Measurements from ENCODE around the gene ZBP1.
"Not testable (repeated sequence)": the region's sequence is repeated elsewhere in the genome, so short reads cannot be mapped to it uniquely, and the experiment has no call there.

The ZBP1 gene

DNA sequence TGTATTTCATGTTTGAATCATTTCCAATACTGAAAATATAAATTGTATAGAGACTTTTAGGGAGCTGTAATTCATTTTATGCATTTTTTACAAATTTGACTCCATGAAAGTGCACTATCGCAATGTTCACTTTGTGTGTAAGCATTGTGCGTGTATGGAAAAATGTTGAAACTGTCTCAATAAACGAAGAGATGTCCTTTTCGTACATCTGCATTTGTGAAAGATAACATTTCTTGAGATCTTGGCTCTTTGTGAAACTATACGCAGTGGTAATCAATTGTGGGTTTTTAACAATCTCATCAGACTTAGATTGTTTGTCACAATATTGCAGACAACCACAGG is 18.6 kb upstream of the ZBP1 start:
- no peak for DNase-seq

- DNase-seq = no peak
Observed at GRCh38 chr20:57638173-57638894, 18.1 kb upstream of the ZBP1 start.

GRCh38 chr20:57633945-57634491 is 13.8 kb upstream of the ZBP1 start:
- DNase-seq = no peak

- DNase-seq = no peak
Observed at GRCh38 chr20:57632286-57632685, 12.1 kb upstream of the ZBP1 start.

DNA sequence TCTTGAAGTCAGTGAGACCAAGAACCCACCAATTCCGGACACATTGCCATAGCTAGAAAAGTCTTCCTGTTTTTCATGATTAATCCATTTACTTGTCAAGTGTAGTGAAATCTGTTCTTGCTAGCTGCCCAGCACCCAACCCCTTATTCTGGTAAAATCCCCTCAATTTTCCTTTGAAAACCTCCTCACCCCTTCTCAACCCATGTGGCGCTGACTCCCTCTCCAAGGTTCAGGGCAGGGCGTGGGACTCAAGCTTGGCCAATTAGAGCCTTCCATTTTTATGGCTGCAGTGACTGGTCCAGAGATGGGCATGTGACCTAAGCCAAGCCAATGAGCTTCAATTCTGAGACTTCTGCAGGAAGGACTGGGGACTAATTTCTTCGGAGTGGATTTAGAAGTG is 9.8 kb upstream of the ZBP1 start:
- no peak for DNase-seq

DNA sequence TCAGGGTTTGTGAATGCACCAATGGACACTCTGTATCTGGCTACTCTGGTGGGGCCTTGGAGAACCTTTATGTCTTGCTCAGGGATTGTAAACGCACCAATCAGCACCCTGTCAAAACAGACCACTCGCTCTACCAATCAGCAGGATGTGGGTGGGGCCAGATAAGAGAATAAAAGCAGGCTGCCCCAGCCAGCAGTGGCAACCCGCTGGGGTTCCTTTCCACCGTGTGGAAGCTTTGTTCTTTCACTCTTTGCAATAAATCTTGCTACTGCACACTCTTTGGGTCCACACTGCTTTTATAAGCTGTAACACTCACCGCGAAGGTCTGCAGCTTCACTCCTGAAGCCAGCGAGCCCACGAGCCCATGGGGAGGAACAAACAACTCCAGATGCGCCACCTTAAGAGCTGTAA is 9.3 kb upstream of the ZBP1 start:
- DNase-seq = not testable (repeated sequence)

GRCh38 chr20:57628962-57629308 is 8.7 kb upstream of the ZBP1 start:
- DNase-seq = not testable (repeated sequence)

GRCh38 chr20:57628047-57628961 is 8.1 kb upstream of the ZBP1 start:
- peak; percentile 8 for DNase-seq

- DNase-seq = no peak
Observed at GRCh38 chr20:57627339-57627738, 7.1 kb upstream of the ZBP1 start.

GRCh38 chr20:57625978-57626377 is 5.8 kb upstream of the ZBP1 start:
- no peak for DNase-seq

DNA sequence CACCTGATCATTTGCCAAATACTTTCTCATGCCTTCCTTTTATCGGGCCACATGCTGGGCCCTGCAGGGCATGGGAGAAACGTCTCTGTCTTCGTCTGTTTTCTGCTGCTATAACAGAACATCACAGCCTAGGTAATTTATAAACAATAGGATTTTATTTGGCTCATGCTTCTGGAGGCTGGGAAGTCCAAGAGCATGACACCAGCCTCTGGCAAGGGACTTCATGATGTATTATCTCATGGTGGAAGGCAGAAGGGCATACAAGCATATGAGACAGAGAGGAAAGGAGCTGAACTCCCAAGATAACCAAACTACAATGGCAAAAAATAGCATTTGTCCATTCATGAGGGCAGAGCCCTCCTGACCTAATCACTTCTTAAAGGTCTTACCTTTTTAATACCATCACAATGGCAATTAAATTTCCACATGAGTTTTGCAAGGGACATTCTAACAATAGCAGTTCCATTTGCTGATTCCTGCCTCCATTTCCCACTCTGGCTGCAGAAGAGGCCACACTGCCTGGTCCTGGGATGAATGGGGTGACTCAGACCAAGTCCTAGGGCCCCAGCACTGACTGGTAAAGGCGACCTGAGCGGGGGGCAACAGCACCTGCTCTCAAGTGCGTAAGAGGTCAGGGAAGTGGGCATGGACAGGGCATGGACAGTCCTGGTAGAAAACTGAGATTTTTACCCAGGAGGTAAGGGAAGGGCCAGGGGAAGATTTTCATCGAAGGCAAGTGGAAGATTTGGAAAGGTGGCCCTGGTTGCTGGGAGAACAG is 5.1 kb upstream of the ZBP1 start:
- DNase-seq = no peak

- DNase-seq = no peak
Observed at GRCh38 chr20:57624124-57624523, 3.9 kb upstream of the ZBP1 start.

- DNase-seq = no peak
Observed at GRCh38 chr20:57622579-57623381, 2.6 kb upstream of the ZBP1 start.

DNA sequence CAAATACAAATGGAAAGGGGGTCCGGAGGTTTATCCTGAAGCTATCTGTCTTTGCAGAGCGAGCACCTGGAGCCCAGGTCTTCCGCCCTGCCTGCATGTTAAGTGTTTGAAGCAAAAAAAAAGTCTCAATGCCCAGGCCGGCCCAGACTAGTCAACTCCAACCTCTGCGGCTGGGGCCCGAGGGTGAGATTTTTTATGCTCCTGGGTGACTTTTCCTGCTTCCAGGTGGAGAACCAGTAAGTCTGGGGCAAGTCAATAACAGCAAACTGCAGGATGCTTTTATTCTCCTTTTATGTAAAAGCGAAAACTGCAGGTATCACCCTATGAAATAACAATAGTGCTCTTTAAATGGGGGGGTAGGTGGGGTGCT is 2.0 kb upstream of the ZBP1 start:
- no peak for DNase-seq

- no peak for DNase-seq
Observed at GRCh38 chr20:57621421-57622200, 1.4 kb upstream of the ZBP1 start.

- DNase-seq = no peak
Observed at GRCh38 chr20:57620999-57621398, 773 bp upstream of the ZBP1 start.

- peak; percentile 21 for DNase-seq
Observed at GRCh38 chr20:57619051-57619831, 985 bp downstream of the ZBP1 start.

DNA sequence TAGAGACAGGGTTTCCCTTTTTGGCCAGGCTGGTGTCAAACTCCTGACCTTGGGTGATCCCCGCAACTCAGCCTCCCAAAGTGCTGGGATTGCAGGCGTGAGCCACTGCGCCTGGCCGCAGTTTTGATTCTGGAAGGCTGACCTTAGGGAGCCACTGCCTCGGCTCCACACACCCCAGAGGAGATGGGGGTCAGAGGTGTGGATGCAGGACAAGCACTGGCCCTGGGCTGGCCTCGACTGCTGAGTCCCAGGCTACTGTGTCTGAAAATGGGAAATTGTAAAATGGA is 1.5 kb downstream of the ZBP1 start:
- DNase-seq = no peak

DNA sequence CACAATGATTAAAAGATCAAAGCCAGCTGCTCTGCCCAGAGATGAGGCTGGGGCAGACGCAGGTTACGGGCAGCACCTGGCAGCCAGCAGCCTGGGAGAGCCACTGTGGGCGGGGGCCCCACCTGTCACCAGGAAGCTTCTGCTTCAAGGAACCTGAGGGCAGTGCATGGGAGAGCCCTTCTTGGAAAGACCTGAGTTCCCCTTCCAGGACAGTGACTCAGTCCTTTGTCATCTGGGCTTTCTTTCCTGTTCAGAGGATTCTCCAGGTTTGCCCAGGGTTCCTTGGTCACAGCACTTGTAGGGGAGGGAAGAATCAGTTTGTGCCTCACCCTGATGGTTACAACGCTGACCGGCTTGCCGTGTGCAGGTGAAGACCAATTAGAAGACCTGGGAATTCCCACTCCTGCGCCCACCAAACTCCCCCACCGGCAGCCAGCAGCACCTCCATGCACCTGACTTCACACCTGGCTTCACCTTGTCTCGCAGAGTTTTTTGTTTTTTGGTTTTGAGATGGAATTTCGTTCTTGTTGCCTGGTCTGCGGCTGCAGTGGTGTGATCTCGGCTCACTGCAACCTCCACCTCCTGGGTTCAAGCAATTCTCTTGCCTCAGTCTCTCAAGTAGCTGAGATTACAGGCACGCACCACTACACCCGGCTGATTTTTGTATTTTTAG is 2.0 kb downstream of the ZBP1 start:
- no peak for DNase-seq

- DNase-seq = no peak
Observed at GRCh38 chr20:57617079-57617795, 3.0 kb downstream of the ZBP1 start.

All from hematopoietic multipotent progenitor cell treated with erythropoietin and hydrocortisone succinate and interleukin-3 and kit ligand, for 8 days (in vitro differentiated cells).